DMS153 treated with DMSO at 0.1 percent for 48 hours (cell line): ENCODE results near the gene CALD1.
A peak's percentile ranks its signal among the peaks of the same experiment; 100 is the strongest.
"Not testable (repeated sequence)": the region's sequence is repeated elsewhere in the genome, so short reads cannot be mapped to it uniquely, and the experiment has no call there.

ENCODE experiments used
- DNase-seq: peaks from one replicate; lab custom pipeline; 2025; ENCODE audit not compliant: unreplicated experiment; lab: John Stamatoyannopoulos, UW

Gene CALD1

DNA sequence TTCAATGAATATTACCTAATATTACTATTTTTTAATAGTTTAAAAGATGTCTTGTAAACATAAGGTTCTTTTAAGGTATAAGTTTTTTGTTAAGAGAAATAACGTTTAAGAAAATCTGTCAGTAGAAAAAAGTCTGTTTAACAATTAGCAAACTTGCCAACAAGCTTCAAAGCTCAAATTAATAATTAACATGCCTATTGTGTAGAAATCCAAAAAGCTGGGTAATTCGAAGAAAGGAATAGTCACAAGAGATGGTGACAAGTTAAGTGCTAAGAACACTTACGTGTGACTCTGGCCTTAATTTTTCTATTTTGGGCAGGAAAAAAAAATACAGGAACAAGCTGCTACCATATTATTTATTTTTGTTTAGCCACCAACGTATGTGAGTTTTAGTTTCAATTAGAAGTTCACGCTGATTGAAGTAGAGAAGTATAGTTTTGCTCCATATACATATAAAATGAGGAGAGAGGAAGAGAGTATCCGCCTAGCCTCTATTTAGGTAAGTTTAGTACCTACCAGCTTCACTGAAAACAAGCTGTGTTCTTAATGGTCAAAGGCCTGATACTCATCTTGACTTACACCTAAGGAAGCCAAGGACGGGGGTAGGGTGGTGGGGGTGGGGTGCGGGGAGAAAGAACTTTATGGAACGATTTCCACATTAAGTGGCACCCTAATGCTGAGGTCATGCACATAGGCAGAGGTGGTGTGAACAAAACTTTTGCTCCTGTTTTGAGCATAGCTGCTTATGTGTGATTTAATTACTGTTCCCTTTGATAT, 163.4 kb downstream of the CALD1 start:
- DNase-seq: no peak

- DNase-seq: peak; percentile 25
Measured at GRCh38 chr7:134943785-134944400, 164.5 kb downstream of the CALD1 start.

DNA sequence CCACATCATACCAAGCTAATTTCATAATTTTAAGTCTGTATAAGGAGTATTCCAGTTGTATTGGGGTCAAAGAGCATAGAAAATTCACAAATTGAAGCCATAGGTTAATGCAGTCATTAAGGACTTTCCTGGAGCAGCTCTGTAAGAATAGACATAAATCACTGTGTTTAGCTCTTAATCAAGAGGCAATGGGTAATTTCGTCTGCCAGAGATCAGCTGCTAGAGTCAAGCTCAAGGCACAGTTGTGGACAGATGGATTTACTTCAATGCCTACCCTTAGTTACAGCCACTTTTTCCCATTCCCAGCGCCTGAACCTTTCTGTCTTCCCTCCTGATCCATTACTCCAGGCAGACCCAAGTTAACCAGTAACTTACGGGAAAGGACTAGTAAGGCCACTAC, 166.3 kb downstream of the CALD1 start:
- no peak for DNase-seq

DNA sequence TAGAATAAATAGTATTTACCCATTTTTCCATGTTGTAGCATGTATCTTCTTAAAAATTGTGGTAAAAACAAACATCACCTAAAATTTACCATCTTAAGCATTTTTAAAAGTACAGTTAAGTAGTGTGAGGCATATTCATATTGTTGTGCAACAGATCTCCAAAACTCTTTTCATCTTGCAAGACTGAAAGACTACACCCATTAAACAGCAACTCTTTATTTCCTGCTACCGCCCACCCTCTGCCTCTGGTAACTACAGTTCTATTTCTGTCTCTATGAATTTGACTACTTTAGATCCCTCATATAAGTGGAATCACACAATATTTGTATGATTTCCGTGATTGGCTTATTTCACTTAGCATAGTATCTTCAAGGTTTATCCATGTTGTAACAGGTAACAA, 166.8 kb downstream of the CALD1 start:
- DNase-seq: no peak

DNA sequence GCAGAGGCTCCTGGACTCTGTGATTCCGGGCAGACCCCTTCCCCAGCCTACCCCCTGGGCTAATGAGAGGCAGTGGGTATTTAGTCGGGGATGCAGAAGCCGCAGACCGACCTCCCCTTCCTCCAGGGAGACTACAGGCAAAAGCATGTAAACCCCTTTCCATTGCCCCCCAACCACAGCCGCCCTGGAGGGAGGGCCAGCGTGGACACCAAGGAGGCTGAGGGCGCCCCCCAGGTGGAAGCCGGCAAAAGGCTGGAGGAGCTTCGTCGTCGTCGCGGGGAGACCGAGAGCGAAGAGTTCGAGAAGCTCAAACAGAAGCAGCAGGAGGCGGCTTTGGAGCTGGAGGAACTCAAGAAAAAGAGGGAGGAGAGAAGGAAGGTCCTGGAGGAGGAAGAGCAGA, 167.9 kb downstream of the CALD1 start:
- no peak for DNase-seq

DNA sequence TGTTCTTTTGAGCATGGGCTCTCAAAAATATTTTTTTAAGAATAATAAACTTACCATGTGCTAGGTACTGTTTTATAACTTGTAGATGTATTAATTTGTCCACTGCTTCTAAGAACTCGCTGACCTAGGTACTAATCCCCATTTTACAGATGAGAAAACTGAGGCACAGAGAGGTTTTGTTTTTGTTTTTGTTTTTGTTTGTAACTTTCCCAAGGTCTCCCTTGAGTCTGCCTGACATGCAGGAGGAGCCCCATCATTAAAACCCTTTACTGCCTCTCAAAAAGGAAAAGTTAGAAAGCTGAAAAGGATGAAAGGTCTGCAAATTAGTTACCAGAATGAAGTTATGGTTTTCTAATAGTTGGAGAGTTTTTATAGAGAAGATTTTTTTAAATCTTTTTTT, 168.4 kb downstream of the CALD1 start:
- DNase-seq: no peak

- no peak for DNase-seq
Measured at GRCh38 chr7:134948246-134948645, 168.8 kb downstream of the CALD1 start.

DNA sequence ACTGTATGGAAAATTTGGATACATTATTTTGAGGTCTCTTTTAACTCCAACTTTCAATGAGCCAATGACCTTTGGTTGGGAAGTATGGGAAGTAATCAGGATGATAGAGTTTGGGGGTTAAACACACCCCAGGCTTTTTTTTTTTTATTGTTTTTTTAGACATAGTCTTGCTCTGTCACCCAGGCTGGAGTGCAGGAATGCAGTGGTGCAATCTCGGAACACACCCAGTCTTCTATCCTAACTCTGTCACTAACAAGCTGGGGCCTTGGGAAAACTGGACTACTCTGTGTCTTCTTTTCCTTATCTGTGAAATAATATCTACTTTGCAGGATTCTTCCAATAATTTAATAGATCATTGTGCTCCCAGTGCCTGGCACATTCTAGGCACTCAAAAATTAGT, 169.3 kb downstream of the CALD1 start:
- DNase-seq: no peak

DNA sequence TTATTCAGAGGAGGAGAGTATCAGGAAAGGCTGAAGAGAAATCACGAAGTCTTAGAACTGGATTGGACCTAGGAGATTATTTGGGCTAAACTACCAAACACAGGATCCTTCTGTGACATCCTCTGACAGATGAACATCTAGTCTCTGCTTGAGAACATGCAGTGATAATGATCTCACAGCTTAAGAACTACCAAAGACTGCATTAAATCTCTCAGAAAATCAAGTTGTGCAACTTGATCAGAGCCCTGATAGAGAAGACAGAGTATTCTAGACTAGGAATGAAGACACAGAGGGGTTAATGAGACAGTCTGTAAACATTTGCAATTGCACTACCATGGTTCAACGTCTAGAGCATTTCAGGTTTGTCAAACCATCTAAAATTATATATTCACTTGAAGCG, 169.7 kb downstream of the CALD1 start:
- no peak for DNase-seq

GRCh38 chr7:134954197-134955082, 175.0 kb downstream of the CALD1 start:
- peak; percentile 13 for DNase-seq

- DNase-seq: no peak
Measured at GRCh38 chr7:134957005-134957404, 177.6 kb downstream of the CALD1 start.

DNA sequence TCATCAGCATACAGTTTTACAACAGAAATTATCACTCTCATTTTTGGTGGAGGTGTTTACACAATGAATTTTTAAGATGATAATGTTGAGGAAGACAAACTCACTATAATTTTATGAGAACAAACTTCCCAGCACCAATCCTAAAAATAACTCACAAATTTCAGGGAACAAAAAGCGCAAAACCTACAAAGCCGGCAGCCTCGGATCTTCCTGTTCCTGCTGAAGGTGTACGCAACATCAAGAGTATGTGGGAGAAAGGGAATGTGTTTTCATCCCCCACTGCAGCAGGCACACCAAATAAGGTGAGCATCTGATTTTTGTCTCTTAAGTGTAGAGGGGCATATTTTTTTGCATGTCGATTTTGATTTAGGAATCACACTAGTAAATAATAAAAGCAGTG, 180.4 kb downstream of the CALD1 start:
- DNase-seq: no peak

- no peak for DNase-seq
Measured at GRCh38 chr7:134962270-134962780, 182.9 kb downstream of the CALD1 start.

GRCh38 chr7:134963036-134963435, 183.6 kb downstream of the CALD1 start:
- no peak for DNase-seq

- peak; percentile 57 for DNase-seq
Measured at GRCh38 chr7:134966691-134967090, 187.3 kb downstream of the CALD1 start.

- no peak for DNase-seq
Measured at GRCh38 chr7:134968110-134968509, 188.7 kb downstream of the CALD1 start.

DNA sequence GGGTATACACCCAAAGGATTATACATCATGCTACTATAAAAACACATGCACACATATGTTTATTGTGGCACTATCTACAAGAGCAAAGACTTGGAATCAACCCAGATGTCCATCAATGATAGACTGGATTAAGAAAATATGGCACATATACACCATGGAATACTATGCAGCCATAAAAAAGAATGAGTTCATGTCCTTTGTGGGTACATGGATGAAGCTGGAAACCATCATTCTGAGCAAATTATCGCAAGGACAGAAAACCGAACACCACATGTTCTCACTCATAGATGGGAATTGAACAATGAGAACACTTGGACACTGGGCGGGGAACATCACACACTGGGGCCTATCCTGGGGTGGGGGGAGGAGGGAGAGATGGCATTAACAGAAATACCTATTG, 202.2 kb downstream of the CALD1 start:
- not testable (repeated sequence) for DNase-seq

DNA sequence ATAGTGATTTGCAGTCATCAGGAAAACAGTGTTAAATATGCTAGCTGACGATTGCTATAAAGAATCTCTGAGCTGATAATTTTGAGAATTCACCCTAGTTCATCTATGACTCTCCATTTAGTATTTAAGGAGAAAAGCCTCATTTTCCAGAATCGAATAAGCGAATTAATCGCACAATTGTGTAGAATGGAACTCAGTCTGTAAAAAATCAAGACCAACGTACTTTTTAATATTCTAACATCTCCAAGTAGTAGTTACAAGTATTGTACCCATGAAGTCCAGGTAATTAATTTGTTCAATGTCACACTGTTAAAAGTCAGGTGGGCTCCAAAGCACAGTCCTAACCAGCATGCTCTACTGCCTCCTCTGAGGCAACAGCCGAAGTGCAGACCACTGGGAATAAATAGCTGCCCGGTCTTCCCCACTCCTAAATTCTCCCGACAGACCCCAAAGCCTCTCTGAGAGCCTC, 206.5 kb downstream of the CALD1 start:
- DNase-seq: no peak

DNA sequence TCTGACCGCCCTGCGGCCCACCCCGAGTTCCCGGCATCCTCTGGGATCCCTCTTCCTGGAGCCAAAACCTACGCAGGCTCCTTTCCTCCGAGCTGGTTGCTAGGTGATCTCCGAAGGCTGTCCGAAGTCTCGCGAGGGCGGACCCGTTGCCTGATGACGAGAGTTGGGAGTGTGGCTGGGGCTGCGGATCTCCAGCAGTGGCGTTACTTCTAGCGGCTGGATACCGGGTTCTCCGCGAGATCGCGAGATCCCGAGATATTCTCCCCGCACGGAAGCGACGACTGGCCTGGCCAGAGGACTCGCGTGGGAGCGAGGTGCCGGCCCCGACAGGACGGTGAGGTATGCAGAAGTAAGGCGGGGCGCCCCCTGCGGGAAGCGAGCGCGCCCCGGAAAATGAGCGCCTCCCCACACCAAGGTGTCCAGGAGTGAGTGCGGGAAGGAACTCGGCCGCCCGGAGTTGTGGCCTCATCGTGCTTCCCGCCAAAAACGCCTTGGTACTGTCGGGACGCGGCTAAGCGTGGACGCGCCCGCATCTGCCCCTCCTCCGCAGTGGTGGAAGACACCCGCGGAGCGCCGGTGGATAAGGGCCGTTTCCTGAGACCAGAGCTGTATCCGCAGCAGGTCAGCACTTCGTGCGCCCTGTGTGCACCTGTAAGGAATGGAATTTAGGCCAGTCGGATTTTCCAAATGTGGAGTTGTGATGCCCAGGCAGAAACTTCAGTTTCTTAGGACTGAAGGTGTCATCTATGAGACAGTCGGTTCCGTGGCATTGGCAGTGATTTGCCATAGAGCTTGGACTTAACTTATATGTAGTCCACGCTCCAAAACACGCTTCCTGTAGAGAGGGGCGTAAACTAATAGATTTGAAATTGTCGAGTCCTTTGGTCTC, 207.2 kb downstream of the CALD1 start, which contains the start of gene AGBL3:
AGBL3 (plus strand) TSS at position 146 of the 889 bp plus-strand sequence. CDS start 1,426 bp downstream, outside the sequence.
- DNase-seq: peak; percentile 87

DNA sequence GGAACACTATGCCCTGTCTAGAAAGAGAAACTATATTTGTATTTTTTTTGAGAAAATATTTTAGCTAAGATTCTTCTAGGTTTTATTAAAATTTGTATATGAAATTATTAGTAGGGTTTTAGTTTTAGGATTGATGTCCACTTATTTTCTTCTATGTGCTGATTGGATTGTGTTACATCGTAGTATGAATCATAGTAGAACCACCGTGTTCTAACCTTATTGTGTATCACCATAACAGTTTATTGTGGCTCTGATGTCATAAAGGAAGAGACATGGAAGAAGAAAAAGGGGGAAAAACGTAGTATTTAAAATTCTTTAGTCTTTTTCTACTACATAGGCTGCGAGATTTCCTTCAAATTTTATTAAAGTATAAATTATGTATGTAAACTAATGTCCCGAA, 208.7 kb downstream of the CALD1 start:
- DNase-seq: no peak
